ENCODE results near the gene COX4I1. TPM values are rescaled to one million over a fixed set of nuclear protein-coding genes. Genes with fewer than 3 reads are reported as not detected.

COX4I1 gene
- polyA plus RNA-seq, 12 donors: 296 to 370 (median 354) TPM; not detected in 1

DNA sequence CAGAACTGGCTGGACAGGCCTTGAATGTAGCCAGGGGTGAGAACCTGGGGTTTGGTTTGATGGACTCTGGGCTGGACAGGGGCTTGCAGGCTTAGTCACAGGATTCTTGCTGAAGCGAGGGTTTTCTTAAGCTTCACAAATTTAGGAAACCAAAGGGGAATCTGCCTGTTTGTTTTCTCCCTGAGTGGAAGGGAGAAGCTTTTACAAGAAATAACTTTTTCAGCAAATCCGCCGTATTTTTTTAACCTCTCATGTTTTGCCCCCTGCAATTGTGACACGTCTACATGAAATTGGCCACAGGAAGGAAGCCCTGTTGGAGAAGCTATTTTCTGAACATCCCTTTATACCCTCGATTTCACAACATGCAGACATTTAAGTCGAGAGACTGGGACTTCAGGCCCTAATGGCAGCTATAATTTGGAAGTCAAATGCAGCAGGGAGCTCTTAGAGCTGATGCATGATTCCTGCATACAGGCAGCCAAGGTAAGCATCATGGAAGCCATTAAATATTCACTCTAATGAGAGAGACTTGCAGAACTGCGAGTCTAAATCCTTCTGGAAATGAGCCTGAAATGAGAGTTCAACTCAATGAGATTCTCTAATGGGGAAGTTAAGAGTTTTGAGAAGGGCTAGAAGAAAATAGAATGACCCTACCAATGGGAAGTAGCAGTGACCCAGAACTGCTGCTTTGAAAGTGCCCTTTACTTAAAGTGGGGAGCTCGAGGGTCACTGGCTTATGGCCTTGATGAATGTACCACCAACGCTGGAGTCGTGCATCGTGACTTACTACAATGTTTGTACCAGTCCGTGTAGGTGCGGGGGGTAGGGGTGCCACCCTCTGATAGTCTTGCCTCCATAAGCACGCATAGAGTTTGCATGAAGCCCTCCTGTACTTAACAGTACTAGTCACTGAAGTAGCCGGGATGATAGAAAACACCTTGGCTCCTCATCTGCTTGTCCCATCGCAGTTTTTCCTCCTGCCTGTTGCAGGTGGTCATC lies 54.4 kb downstream of the COX4I1 start:
- no peak for DNase-seq

DNA sequence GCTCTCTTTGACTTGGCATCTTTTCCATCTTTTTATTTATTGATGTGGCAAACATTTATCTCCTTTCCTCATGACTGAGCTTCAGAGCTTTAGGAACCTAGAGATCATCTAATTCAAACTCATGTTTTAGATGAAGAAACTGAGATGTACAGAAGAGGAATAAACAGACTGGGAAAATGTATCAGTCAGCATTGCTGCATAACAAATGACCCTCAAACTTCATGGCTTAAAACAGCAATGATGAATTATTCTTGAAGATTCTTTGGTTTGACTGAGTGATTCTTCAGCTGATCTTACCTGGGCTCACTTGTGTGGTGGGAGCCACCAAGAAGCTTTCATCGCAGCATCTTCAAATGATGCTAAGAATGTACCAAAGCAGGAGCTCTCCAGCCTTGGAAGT lies 55.4 kb downstream of the COX4I1 start:
- no peak for DNase-seq

DNA sequence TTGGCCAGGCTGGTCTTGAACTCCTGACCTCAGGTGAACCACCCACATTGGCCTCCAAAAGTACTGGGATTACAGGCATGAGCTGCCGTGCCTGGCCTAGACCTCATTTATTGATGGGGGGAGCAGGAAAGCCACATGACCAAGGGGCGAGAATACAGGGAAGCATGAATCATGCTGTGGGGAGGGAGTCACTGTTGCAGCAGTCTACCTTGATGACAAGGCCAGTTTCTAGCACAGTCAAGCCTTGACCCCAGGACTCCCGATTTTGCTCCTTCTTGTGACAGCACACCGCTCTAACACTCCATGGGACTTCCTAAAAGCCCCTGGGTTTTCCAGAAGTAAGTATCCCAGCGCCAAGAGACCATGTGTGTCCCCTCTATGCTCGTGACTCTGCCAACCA lies 56.6 kb downstream of the COX4I1 start:
- DNase-seq: no peak

DNA sequence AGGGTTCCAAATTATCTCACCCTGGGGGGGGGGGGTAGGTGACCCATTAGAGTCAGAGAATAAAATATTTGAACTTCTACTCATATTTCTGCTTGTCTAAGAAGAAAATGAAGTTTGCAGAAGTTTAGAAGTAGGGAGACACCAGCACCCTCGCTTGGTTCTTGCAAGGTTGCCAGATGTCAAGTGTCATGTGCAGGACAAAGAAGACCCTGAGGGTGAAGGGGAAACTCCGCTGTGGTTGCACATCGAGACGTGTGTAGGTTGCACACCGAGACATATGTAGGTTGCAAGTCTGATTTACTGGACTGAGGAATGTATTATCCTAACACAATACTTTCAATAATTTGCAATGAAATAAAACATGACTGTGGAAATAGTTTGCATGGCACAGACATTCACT lies 57.1 kb downstream of the COX4I1 start:
- DNase-seq: no peak

Other genes starting within 250 kb of the COX4I1 start
- 100 to 1,000 TPM in 1 of 12 donors, 10 to 100 TPM in 10, not detected in 1; 35.4 to 106 (median 53.9) TPM for gene GSE1, start 186.4 kb upstream of the COX4I1 start, polyA plus RNA-seq (ENCODE audit: insufficient read length in 12 of 12)
- gene GINS2, start 110.7 kb upstream of the COX4I1 start, polyA plus RNA-seq (ENCODE audit: insufficient read length in 12 of 12): 10 to 100 TPM in 8 of 12 donors, 1 to 10 TPM in 3, not detected in 1; 6.4 to 16.5 (median 10.6) TPM
- gene C16orf74, start 48.6 kb upstream of the COX4I1 start, polyA plus RNA-seq (ENCODE audit: insufficient read length in 12 of 12): 10 to 100 TPM in 1 of 12 donors, 1 to 10 TPM in 4, under 1 TPM in 5, not detected in 2; 0.48 to 10.1 (median 1.1) TPM
- 10 to 100 TPM in 11 of 12 donors, not detected in 1; 15.3 to 31.5 (median 18.9) TPM for gene EMC8, start 151 bp upstream of the COX4I1 start, polyA plus RNA-seq (ENCODE audit: insufficient read length in 12 of 12)
- gene IRF8, start 99.5 kb downstream of the COX4I1 start, polyA plus RNA-seq (ENCODE audit: insufficient read length in 12 of 12): 10 to 100 TPM in 2 of 12 donors, 1 to 10 TPM in 9, not detected in 1; 3.8 to 30.9 (median 5.8) TPM

All from muscle of arm (tissue), 12 donors.